ENCODE results near the gene TOM1L2. TPM values are rescaled to one million over a fixed set of nuclear protein-coding genes. Genes with fewer than 3 reads are reported as not detected.

TOM1L2 gene
- total and polyA plus RNA-seq, 2 donors: 33.0 to 58.7 TPM

DNA sequence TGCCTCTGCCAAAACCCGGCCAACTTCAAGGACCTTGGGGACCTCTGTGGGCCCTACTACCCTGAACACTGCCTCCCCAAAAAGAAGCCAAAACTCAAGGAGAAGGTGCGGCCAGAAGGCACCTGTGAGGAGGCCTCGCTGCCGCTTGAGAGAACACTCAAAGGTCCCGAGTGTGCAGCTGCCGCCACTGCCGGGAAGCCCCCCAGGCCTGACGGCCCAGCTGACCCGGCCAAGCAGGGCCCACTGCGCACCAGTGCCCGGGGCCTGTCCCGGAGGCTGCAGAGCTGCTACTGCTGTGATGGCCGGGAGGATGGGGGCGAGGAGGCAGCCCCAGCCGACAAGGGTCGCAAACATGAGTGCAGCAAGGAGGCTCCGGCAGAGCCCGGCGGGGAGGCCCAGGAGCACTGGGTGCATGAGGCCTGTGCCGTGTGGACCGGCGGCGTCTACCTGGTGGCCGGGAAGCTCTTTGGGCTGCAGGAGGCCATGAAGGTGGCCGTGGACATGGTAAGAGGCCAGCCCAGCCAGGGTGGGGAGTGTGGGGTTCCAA, 174.1 kb downstream of the TOM1L2 start:
- no peak for DNase-seq (ENCODE audit: extremely low spot score)
- no peak overlapping the region for H3K27ac ChIP-seq (ENCODE audit: low read depth)
- H3K36me3 ChIP-seq (ENCODE audit: insufficient read depth): no peaks in the 10 kb centered on the region
- H3K4me3 ChIP-seq (ENCODE audit: low read depth, low read length): no peak overlapping the region
- 92% methylated on average over 25 of the region's 25 CpGs for whole genome bisulfite sequencing
- H3K4me1 ChIP-seq (ENCODE audit: insufficient read depth): no peaks in the 10 kb centered on the region

DNA sequence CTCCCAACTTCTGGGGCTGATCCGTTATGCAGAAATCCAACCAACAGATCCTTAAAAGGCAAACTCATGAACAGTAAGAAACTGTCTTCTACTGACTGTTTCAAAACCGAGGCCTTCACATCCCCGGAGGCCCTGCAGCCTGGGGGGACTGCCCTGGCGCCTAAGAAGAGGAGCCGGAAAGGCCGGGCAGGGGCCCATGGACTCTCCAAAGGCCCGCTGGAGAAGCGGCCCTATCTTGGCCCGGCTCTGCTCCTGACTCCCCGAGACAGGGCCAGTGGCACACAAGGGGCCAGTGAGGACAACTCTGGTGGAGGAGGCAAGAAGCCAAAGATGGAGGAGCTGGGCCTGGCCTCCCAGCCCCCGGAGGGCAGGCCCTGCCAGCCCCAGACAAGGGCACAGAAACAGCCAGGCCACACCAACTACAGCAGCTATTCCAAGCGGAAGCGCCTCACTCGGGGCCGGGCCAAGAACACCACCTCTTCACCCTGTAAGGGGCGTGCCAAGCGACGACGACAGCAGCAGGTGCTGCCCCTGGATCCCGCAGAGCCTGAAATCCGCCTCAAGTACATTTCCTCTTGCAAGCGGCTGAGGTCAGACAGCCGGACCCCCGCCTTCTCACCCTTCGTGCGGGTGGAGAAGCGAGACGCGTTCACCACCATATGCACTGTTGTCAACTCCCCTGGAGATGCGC, 174.9 kb downstream of the TOM1L2 start:
- no peak for DNase-seq (ENCODE audit: extremely low spot score)
- Histone ChIP-seq H3K36me3 (ENCODE audit: insufficient read depth) (no peaks in the 10 kb centered on the region), H3K4me3 (ENCODE audit: low read depth, low read length) (no peak overlapping the region), H3K27ac (ENCODE audit: low read depth) (no peak overlapping the region), H3K4me1 (ENCODE audit: insufficient read depth) (no peaks in the 10 kb centered on the region)
- 89% methylated on average over 30 of the region's 30 CpGs for WGBS

DNA sequence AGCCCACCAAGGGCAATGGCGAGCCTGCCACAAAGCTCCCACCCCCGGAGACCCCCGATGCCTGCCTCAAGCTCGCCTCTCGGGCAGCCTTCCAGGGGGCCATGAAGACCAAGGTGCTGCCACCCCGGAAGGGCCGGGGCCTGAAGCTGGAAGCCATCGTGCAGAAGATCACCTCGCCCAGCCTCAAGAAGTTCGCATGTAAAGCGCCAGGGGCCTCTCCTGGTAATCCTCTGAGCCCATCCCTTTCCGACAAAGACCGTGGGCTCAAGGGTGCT, 175.5 kb downstream of the TOM1L2 start:
- no peaks in the 10 kb centered on the region for H3K36me3 ChIP-seq (ENCODE audit: insufficient read depth)
- 90% methylated on average over 13 of the region's 13 CpGs for WGBS
- DNase-seq (ENCODE audit: extremely low spot score): no peak
- no peak overlapping the region for H3K27ac ChIP-seq (ENCODE audit: low read depth)
- peaks cover under 1% of the 10 kb centered on the region for H3K4me1 ChIP-seq (ENCODE audit: insufficient read depth)
- no peak overlapping the region for H3K4me3 ChIP-seq (ENCODE audit: low read depth, low read length)

DNA sequence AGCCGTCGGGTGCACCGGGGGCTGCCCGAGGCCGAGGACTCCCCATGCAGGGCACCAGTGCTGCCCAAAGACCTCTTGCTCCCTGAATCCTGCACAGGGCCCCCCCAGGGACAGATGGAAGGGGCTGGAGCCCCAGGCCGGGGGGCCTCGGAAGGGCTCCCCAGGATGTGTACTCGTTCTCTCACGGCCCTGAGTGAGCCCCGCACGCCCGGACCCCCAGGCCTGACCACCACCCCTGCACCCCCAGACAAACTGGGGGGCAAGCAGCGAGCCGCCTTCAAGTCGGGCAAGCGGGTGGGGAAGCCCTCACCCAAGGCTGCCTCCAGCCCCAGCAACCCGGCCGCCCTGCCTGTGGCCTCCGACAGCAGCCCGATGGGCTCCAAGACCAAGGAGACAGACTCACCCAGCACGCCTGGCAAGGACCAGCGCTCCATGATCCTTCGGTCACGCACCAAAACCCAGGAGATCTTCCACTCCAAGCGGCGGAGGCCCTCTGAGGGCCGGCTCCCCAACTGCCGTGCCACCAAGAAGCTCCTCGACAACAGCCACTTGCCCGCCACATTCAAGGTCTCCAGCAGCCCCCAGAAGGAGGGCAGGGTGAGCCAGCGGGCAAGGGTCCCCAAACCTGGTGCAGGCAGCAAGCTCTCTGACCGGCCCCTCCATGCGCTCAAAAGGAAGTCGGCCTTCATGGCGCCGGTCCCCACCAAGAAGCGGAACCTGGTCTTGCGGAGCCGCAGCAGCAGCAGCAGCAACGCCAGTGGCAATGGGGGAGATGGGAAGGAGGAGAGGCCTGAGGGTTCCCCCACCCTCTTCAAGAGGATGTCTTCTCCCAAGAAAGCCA, 176.0 kb downstream of the TOM1L2 start:
- Histone ChIP-seq H3K4me1 (ENCODE audit: insufficient read depth) (peaks cover 2% of the 10 kb centered on the region), H3K27ac (ENCODE audit: low read depth) (no peak overlapping the region), H3K36me3 (ENCODE audit: insufficient read depth) (no peaks in the 10 kb centered on the region), H3K4me3 (ENCODE audit: low read depth, low read length) (no peak overlapping the region)
- WGBS: 96% methylated on average over 40 of the region's 40 CpGs
- DNase-seq (ENCODE audit: extremely low spot score): no peak

DNA sequence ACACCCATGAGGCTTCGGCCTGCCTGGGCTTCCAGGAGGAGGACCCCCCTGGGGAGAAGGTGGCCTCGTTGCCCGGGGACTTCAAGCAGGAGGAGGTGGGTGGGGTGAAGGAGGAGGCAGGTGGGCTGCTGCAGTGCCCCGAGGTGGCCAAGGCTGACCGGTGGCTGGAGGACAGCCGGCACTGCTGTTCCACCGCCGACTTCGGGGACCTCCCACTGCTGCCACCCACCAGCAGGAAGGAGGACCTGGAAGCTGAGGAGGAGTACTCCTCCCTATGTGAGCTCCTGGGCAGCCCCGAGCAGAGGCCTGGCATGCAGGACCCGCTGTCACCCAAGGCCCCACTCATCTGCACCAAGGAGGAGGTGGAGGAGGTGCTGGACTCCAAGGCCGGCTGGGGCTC, 176.9 kb downstream of the TOM1L2 start:
- no peaks in the 10 kb centered on the region for H3K36me3 ChIP-seq (ENCODE audit: insufficient read depth)
- 89% methylated on average over 12 of the region's 12 CpGs for WGBS
- H3K4me3 ChIP-seq (ENCODE audit: low read depth, low read length): no peak overlapping the region
- no peak for DNase-seq (ENCODE audit: extremely low spot score)
- no peak overlapping the region for H3K27ac ChIP-seq (ENCODE audit: low read depth)
- peaks cover 2% of the 10 kb centered on the region for H3K4me1 ChIP-seq (ENCODE audit: insufficient read depth)

DNA sequence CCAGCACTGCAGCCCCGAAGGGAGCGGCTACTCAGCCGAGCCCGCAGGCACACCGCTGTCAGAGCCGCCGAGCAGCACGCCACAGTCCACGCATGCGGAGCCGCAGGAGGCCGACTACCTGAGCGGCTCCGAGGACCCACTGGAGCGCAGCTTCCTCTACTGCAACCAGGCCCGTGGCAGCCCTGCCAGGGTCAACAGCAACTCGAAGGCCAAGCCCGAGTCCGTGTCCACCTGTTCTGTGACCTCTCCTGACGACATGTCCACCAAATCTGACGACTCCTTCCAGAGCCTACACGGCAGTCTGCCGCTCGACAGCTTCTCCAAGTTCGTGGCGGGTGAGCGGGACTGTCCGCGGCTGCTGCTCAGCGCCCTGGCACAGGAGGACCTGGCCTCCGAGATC, 177.8 kb downstream of the TOM1L2 start:
- Histone ChIP-seq H3K27ac (ENCODE audit: low read depth) (no peak overlapping the region), H3K36me3 (ENCODE audit: insufficient read depth) (no peaks in the 10 kb centered on the region), H3K4me3 (ENCODE audit: low read depth, low read length) (no peak overlapping the region), H3K4me1 (ENCODE audit: insufficient read depth) (peaks cover 2% of the 10 kb centered on the region)
- no peak for DNase-seq (ENCODE audit: extremely low spot score)
- WGBS: 93% methylated on average over 31 of the region's 31 CpGs

Small RNA genes lying within 50 kb of the gene (small RNA-seq; reads per million reads assigned to genes)
- gene MIR33B (0.74 reads per million, percentile 65 among the genes with 10 or more reads in this experiment), gene MIR6777 (not detected)

Other genes starting within 250 kb of the TOM1L2 start
- 21.1 TPM for gene SREBF1, start 135.4 kb downstream of the TOM1L2 start, total RNA-seq
- gene SREBF1, start 135.4 kb downstream of the TOM1L2 start, polyA plus RNA-seq: 56.2 TPM
- 3.6 TPM for gene DRC3, start 462 bp upstream of the TOM1L2 start, total RNA-seq
- 1.6 TPM for gene DRC3, start 462 bp upstream of the TOM1L2 start, polyA plus RNA-seq
- gene ATPAF2, start 66.8 kb upstream of the TOM1L2 start, total RNA-seq: 15.9 TPM
- 17.3 TPM for gene ATPAF2, start 66.8 kb upstream of the TOM1L2 start, polyA plus RNA-seq
- 9.5 TPM for gene GID4, start 67.0 kb upstream of the TOM1L2 start, total RNA-seq
- 14.6 TPM for gene GID4, start 67.0 kb upstream of the TOM1L2 start, polyA plus RNA-seq
- gene DRG2, start 115.5 kb upstream of the TOM1L2 start, total RNA-seq: 20.3 TPM
- 35.9 TPM for gene DRG2, start 115.5 kb upstream of the TOM1L2 start, polyA plus RNA-seq
- gene MYO15A, start 136.4 kb upstream of the TOM1L2 start, total RNA-seq: 1.2 TPM
- 1.4 TPM for gene MYO15A, start 136.4 kb upstream of the TOM1L2 start, polyA plus RNA-seq
- gene ALKBH5, start 211.4 kb upstream of the TOM1L2 start, total RNA-seq: 62.6 TPM
- gene ALKBH5, start 211.4 kb upstream of the TOM1L2 start, polyA plus RNA-seq: 83.8 TPM